Stimulated activated CD8-positive, alpha-beta memory T cell treated with anti-CD3 and anti-CD28 coated beads, Interleukin-15, amount 100 ng/mL, for 4 hours (primary cell): ENCODE results near the gene B4GALNT4.
"Not testable (repeated sequence)": the region's sequence is repeated elsewhere in the genome, so short reads cannot be mapped to it uniquely, and the experiment has no call there.

Experiments used
- DNase-seq, 2 donors: peaks; one replicate each; pipeline ENCODE4 v3.0.0-alpha.2; 2020; ENCODE audit warnings: low read depth in 2 of 2

Gene B4GALNT4

GRCh38 chr11:375065-376025 lies 6.0 kb downstream of the B4GALNT4 start:
- DNase-seq = no peak

- no peak for DNase-seq
Measured at GRCh38 chr11:376531-377173, 7.4 kb downstream of the B4GALNT4 start.

- no peak for DNase-seq
Measured at GRCh38 chr11:377174-377865, 8.0 kb downstream of the B4GALNT4 start.

- no peak for DNase-seq
Measured at GRCh38 chr11:377883-378500, 8.7 kb downstream of the B4GALNT4 start.

GRCh38 chr11:379205-380094 lies 10.2 kb downstream of the B4GALNT4 start:
- DNase-seq = no peak

GRCh38 chr11:380095-380480 lies 10.8 kb downstream of the B4GALNT4 start:
- DNase-seq = no peak

GRCh38 chr11:380491-380890 lies 11.2 kb downstream of the B4GALNT4 start:
- DNase-seq = no peak

GRCh38 chr11:380996-381395 lies 11.7 kb downstream of the B4GALNT4 start:
- DNase-seq = no peak

- no peak for DNase-seq
Measured at GRCh38 chr11:381501-382072, 12.3 kb downstream of the B4GALNT4 start.

- DNase-seq = no peak
Measured at GRCh38 chr11:382081-382629, 12.9 kb downstream of the B4GALNT4 start.

- DNase-seq = no peak
Measured at GRCh38 chr11:383431-383830, 14.1 kb downstream of the B4GALNT4 start.

- DNase-seq = no peak
Measured at GRCh38 chr11:384511-384910, 15.2 kb downstream of the B4GALNT4 start.

- DNase-seq = no peak
Measured at GRCh38 chr11:385594-386351, 16.5 kb downstream of the B4GALNT4 start.

GRCh38 chr11:386483-386882 lies 17.2 kb downstream of the B4GALNT4 start:
- no peak for DNase-seq

GRCh38 chr11:387193-387793 lies 18.0 kb downstream of the B4GALNT4 start:
- DNase-seq = no peak

- not testable (repeated sequence) for DNase-seq
Measured at GRCh38 chr11:389369-389768, 20.1 kb downstream of the B4GALNT4 start.

- no peak for DNase-seq
Measured at GRCh38 chr11:390175-390574, 20.9 kb downstream of the B4GALNT4 start.

- DNase-seq = no peak
Measured at GRCh38 chr11:391117-392017, 22.1 kb downstream of the B4GALNT4 start.
